Activated T-helper 17 cell treated with anti-CD3 and anti-CD28 coated beads, Interleukin-2, amount 50 U/mL, for 72 hours (primary cell): Measurements from ENCODE around the gene GPBAR1. TPM values are rescaled to one million over a fixed set of nuclear protein-coding genes. Genes with fewer than 3 reads are reported as not detected.

Experiments
- ATAC-seq: fragments of 150-1000 bp; cut with Tn5 transposase; replicated peaks from 2 replicates; pipeline ENCODE4 v1.10.0; 2021; ENCODE audit warnings: mild to moderate bottlenecking, moderate library complexity
- H3K27ac Mint-ChIP-seq: one replicate; pipeline ENCODE4 v1.8.0; 2022; ENCODE audit warnings: mixed read lengths
- H3K27me3 Mint-ChIP-seq: one replicate; pipeline ENCODE4 v1.8.0; 2022; ENCODE audit warnings: mixed read lengths
- H3K36me3 Mint-ChIP-seq: one replicate; pipeline ENCODE4 v1.8.0; 2022; ENCODE audit warnings: low read depth, mild to moderate bottlenecking, mixed read lengths
- H3K4me1 Mint-ChIP-seq: one replicate; pipeline ENCODE4 v1.8.0; 2022; ENCODE audit warnings: mixed read lengths
- H3K4me3 Mint-ChIP-seq: one replicate; pipeline ENCODE4 v1.8.0; 2022; ENCODE audit warnings: mild to moderate bottlenecking, mixed read lengths
- H3K9me3 Mint-ChIP-seq: one replicate; pipeline ENCODE4 v1.8.0; 2022; ENCODE audit warnings: mixed read lengths
- total RNA-seq, 2 donors: library from RNA; stranded (reverse); gene quantifications; one replicate each; pipeline ENCODE4 v1.2.3, GENCODE V29; 2022

GPBAR1 gene
- total RNA-seq, 2 donors from 2014 or later = 1.3 to 1.4 TPM

DNA sequence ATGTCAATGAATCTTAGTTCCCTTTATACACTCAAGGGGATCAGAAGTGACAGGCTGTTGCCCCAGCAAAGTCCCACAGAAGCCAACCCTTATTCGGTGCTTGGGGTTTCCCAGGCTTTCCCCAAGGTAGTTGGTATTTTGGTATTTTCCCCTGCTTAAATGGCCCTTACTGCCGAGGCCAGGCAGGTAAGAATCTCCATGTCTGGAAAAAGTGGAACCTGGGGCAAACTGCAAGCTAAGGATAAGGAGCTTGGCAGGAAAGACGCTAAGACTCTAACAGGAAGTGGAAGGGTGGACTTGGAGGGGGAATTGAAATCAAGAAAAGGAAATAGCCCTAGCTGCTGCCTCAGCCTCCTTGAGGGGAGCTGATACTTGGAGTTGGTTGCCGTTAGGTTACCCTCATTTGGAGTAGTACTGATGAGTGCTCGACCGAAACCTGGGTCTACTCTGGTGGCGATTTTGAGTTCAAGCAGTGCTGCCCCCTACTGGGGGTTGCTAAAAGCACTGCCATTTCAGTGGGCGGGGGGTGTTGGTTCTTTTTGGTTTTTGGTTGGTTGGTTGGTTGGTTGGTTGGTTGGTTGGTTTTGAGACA, 3.3 kb upstream of the GPBAR1 start:
- peak; percentile 76 for ATAC-seq
- Mint-ChIP-seq H3K4me3 (peak overlapping the region; percentile 36), H3K9me3 (no peaks in the 10 kb centered on the region), H3K36me3 (peaks cover 47% of the 10 kb centered on the region), H3K4me1 (peaks cover 12% of the 10 kb centered on the region), H3K27me3 (no peaks in the 10 kb centered on the region), H3K27ac (peak overlapping the region; percentile 82)

- H3K27me3 Mint-ChIP-seq = no peaks in the 10 kb centered on the region
- H3K4me3 Mint-ChIP-seq = no peak overlapping the region
- H3K27ac Mint-ChIP-seq = peak overlapping the region; percentile 66
- no peak for ATAC-seq
- H3K9me3 Mint-ChIP-seq = no peaks in the 10 kb centered on the region
- peaks cover 44% of the 10 kb centered on the region for H3K36me3 Mint-ChIP-seq
- peaks cover 12% of the 10 kb centered on the region for H3K4me1 Mint-ChIP-seq
Observed at GRCh38 chr2:218259099-218259961, 1.5 kb upstream of the GPBAR1 start.

GRCh38 chr2:218260166-218260565, 649 bp upstream of the GPBAR1 start:
- H3K4me1 Mint-ChIP-seq = peaks cover 12% of the 10 kb centered on the region
- H3K27ac Mint-ChIP-seq = peak overlapping the region; percentile 63

DNA sequence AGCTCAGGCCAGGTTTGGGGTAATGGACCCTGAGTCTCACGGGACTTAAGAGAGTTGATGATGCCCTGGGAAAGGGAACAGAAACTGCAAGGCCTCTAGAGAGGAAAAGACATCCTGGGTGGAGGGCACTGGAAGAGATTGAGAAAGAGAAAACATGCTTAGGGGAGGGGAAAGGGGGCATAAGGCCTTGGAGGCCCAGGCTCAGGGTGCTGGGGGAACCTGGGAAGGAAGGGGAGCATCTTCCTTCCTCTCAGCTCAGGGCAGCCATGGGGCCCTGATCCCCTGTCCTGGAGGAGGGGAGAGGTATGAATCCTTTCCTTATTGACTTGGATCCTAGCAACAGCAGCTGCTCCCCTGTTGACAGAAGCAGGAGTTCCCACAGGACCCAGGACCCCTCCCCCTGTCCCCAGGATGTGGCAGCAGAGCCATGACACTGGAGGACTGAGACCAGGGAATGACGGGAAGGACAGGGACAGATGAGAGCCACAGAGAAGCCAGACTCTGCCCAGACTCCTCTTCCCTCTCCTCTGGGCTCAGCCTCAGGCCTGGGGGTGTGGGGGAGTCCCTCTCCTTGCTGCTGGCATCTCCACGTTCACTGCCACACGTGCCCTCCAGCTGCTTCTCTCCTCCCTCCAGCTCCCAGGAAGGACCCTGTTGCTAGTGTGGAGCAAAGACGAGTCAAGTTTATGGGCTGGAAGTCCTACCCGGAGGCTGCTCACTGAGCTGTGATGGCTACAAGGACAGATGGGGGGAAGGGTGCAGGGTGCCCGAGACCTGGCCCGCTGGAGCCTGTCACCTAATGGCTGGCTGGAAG, 815 bp downstream of the GPBAR1 start:
- H3K9me3 Mint-ChIP-seq = no peaks in the 10 kb centered on the region
- peaks cover 12% of the 10 kb centered on the region for H3K4me1 Mint-ChIP-seq
- H3K27me3 Mint-ChIP-seq = no peaks in the 10 kb centered on the region
- no peak overlapping the region for H3K4me3 Mint-ChIP-seq
- peaks cover 39% of the 10 kb centered on the region for H3K36me3 Mint-ChIP-seq
- no peak for ATAC-seq
- H3K27ac Mint-ChIP-seq = peak overlapping the region; percentile 54

More at GRCh38 chr2:218260166-218260565, 649 bp upstream of the GPBAR1 start:
- ATAC-seq = no peak
- Mint-ChIP-seq H3K27me3 (no peaks in the 10 kb centered on the region), H3K4me3 (no peak overlapping the region), H3K9me3 (no peaks in the 10 kb centered on the region), H3K36me3 (peaks cover 40% of the 10 kb centered on the region)

DNA sequence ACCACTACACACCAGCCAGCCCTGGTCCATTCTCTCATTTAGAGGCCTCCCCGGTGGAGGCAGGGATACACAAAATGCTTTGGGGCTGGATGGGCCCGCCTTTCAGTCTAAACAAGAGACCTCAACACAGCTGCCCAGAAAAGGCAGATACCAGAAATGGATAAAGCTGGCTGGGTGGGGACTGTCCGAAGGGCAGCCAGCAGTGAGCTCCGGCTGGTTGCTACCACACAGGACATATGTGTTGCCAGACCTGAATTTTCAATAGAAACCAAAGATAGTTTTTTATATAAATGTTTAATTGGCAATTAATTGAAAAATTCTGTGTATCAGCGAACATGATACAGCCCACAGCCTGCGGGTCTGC, 1.4 kb downstream of the GPBAR1 start:
- H3K4me3 Mint-ChIP-seq = no peak overlapping the region
- no peak overlapping the region for H3K27ac Mint-ChIP-seq
- peaks cover 44% of the 10 kb centered on the region for H3K36me3 Mint-ChIP-seq
- H3K27me3 Mint-ChIP-seq = no peaks in the 10 kb centered on the region
- H3K9me3 Mint-ChIP-seq = no peaks in the 10 kb centered on the region
- H3K4me1 Mint-ChIP-seq = peaks cover 13% of the 10 kb centered on the region
- ATAC-seq = no peak

- H3K36me3 Mint-ChIP-seq = peaks cover 44% of the 10 kb centered on the region
- H3K4me3 Mint-ChIP-seq = no peak overlapping the region
- no peak for ATAC-seq
- no peaks in the 10 kb centered on the region for H3K9me3 Mint-ChIP-seq
- peaks cover 9% of the 10 kb centered on the region for H3K4me1 Mint-ChIP-seq
- no peak overlapping the region for H3K27ac Mint-ChIP-seq
- H3K27me3 Mint-ChIP-seq = no peaks in the 10 kb centered on the region
Observed at GRCh38 chr2:218262631-218263586, 2.1 kb downstream of the GPBAR1 start.

- no peak for ATAC-seq
- no peaks in the 10 kb centered on the region for H3K27me3 Mint-ChIP-seq
- no peaks in the 10 kb centered on the region for H3K9me3 Mint-ChIP-seq
- peaks cover 10% of the 10 kb centered on the region for H3K4me1 Mint-ChIP-seq
- H3K27ac Mint-ChIP-seq = no peak overlapping the region
- peaks cover 48% of the 10 kb centered on the region for H3K36me3 Mint-ChIP-seq
- no peak overlapping the region for H3K4me3 Mint-ChIP-seq
Observed at GRCh38 chr2:218263817-218264641, 3.2 kb downstream of the GPBAR1 start.

DNA sequence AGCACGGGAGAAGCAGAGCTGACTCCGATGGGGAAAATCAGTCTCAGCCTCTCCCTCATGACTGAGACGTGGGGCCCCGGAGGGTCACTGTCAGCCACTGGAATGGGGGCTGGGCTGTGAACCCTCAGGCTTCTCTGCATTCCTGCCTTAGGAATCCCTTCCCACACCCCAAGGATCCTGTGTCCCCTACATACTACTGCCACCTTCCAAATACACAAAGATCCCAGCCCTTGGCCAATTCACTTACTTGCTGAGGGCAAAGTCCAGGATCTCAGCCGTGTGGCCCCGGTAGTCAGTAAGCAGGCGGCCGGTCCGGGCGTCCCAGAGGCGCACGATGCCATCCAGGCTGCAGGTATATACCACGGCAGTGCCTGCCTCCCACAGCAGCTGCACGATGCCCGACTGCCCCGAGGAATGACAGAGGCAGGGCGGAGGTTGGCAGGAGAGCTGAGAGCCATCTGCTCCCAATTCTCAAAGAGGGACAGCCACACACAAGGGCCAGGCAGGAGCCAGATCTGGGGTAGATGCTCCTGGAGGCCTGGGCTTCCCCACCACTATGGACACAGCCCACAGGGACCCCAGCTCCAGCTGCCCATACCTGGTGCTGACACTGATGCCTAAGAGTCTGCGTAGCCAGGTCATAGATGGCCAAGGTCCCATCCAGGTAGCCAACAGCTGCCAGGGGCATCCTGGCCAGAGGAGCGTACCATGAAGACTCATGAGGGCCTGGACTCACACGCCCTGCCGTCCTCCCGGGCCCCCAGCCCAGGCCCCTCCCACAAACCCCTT, 4.2 kb downstream of the GPBAR1 start:
- Mint-ChIP-seq H3K4me1 (peaks cover 14% of the 10 kb centered on the region), H3K36me3 (peaks cover 57% of the 10 kb centered on the region), H3K27ac (peak overlapping the region; percentile 54), H3K4me3 (no peak overlapping the region), H3K27me3 (no peaks in the 10 kb centered on the region), H3K9me3 (no peaks in the 10 kb centered on the region)
- ATAC-seq = no peak

- no peak overlapping the region for H3K4me3 Mint-ChIP-seq
- no peaks in the 10 kb centered on the region for H3K27me3 Mint-ChIP-seq
- no peaks in the 10 kb centered on the region for H3K9me3 Mint-ChIP-seq
- no peak for ATAC-seq
- peaks cover 62% of the 10 kb centered on the region for H3K36me3 Mint-ChIP-seq
- peaks cover 14% of the 10 kb centered on the region for H3K4me1 Mint-ChIP-seq
- H3K27ac Mint-ChIP-seq = peak overlapping the region; percentile 54
Observed at GRCh38 chr2:218265626-218266025, 4.8 kb downstream of the GPBAR1 start.

DNA sequence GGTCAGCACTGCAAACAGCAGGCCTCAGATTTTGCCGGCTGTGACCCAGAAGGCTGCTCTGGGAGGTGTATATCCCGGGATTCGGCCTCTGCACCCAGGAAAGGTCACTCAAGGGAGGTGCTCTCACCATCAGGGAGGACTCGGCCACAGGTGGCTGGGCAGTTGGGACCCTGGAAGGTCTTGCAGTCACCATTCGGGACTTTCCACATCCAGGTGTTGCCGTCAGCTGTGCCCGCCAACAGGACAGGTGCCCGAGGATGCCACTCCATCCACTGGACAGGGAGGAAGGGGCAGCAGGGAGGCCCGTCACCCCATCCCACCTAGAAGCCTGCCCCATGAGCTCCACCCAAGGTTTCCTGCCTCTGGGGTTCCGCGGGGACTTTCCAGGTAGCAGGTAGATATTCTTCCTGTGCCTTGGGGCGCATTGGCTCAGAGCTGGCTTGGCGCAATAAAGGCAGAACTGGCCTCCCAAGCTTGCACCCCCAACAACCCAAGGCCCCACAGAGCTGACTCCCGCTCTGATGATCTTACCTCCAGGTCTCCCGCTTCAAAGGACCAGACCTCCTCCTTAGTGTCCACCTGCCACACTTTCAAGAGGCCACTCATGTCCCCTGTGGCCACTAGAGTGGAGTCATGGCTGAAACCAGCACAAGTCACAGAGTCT, 5.6 kb downstream of the GPBAR1 start:
- peak overlapping the region; percentile 38 for H3K27ac Mint-ChIP-seq
- ATAC-seq = no peak
- H3K4me3 Mint-ChIP-seq = no peak overlapping the region
- H3K9me3 Mint-ChIP-seq = no peaks in the 10 kb centered on the region
- no peaks in the 10 kb centered on the region for H3K27me3 Mint-ChIP-seq
- peaks cover 21% of the 10 kb centered on the region for H3K4me1 Mint-ChIP-seq
- peaks cover 62% of the 10 kb centered on the region for H3K36me3 Mint-ChIP-seq

DNA sequence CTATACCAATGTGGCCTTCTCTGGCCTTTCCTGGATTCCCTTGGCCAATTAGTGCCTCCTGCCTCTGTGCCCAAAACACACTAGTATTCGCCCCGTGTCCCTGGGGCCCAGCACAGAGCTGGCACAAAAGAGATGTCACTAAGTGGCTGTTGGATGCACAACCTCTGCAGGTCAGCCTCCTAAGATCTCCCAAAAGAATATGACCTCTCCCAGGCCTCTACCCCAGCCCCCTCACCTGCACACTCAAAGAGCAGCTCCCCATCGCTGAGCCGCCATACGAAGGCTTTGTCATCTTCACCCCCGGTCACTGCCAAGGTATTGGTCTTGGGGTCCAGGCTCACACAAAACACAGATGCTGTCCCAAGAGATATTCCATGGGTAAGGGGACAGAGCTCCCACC, 6.4 kb downstream of the GPBAR1 start:
- ATAC-seq = no peak
- Mint-ChIP-seq H3K4me3 (no peak overlapping the region), H3K9me3 (no peaks in the 10 kb centered on the region), H3K4me1 (peaks cover 28% of the 10 kb centered on the region), H3K27me3 (no peaks in the 10 kb centered on the region), H3K27ac (peak overlapping the region; percentile 31), H3K36me3 (peaks cover 66% of the 10 kb centered on the region)
